IMR-90 (cell line): ENCODE results near the gene CST1. TPM values are rescaled to one million over a fixed set of nuclear protein-coding genes. Genes with fewer than 3 reads are reported as not detected.

Source experiments
- ATAC-seq: fragments of 200-7000 bp; cut with Tn5 transposase; 2 replicates; pipeline ENCODE4 v1.9.1; 2020; ENCODE audit warnings: low read depth, mild to moderate bottlenecking, moderate library complexity
- BruUV-seq: library from RNA; stranded (reverse); fragments of 400-500 nt; replicated peaks from 2 replicates; lab custom pipeline; 2021; lab: Mats Ljungman, UMichigan
- CTCF ChIA-PET: fragments of 300-600 bp; formaldehyde crosslinking; extraction: SDS; loops from one replicate; lab custom pipeline; 2021; ENCODE audit warnings: antibody characterized with exemption; lab: Yijun Ruan, JAX
- POLR2A ChIA-PET: fragments of 300-600 bp; sonication (Branson Sonifier 250); formaldehyde crosslinking; loops from one replicate; lab custom pipeline; 2022; ENCODE audit warnings: antibody characterized with exemption; ENCODE audit not compliant: unreplicated experiment; lab: Charles Lee
- DNase-seq: peaks from one replicate; pipeline ENCODE4 v3.0.0; 2013
- H2AFZ ChIP-seq: replicated peaks from 2 replicates; pipeline ENCODE3; 2013; ENCODE audit warnings: low read length, mild to moderate bottlenecking; ENCODE audit not compliant: poor library complexity
- H2AK5ac ChIP-seq: 2 replicates; pipeline ENCODE4 v1.6.1; 2013; ENCODE audit warnings: low read depth, low read length, inconsistent platforms
- H2AK9ac ChIP-seq: replicated peaks from 2 replicates; pipeline ENCODE3; 2013; ENCODE audit warnings: mild to moderate bottlenecking, low read depth, low read length, moderate library complexity; ENCODE audit not compliant: poor library complexity
- H2BK120ac ChIP-seq: 2 replicates; pipeline ENCODE4 v1.6.1; 2013; ENCODE audit warnings: low read depth, low read length, inconsistent platforms
- H2BK15ac ChIP-seq: 3 replicates; pipeline ENCODE4 v1.6.1; 2013; ENCODE audit warnings: low read depth, low read length, inconsistent platforms
- H2BK20ac ChIP-seq: 2 replicates; pipeline ENCODE4 v1.6.1; 2013; ENCODE audit warnings: low read depth, mild to moderate bottlenecking, inconsistent platforms, low read length, moderate library complexity
- H2BK5ac ChIP-seq: 2 replicates; pipeline ENCODE4 v1.6.1; 2013; ENCODE audit warnings: mild to moderate bottlenecking, low read depth, low read length, inconsistent platforms; ENCODE audit not compliant: poor library complexity, severe bottlenecking
- H3K14ac ChIP-seq: replicated peaks from 2 replicates; pipeline ENCODE4 v1.6.1; 2013; ENCODE audit warnings: low read depth, low read length, inconsistent platforms
- H3K18ac ChIP-seq: 2 replicates; pipeline ENCODE4 v1.6.1; 2013; ENCODE audit warnings: low read depth, low read length, control low read depth
- H3K23ac ChIP-seq: 2 replicates; pipeline ENCODE4 v1.6.1; 2013; ENCODE audit warnings: low read depth, low read length, inconsistent platforms
- H3K27ac ChIP-seq: 2 replicates; pipeline ENCODE4 v1.5.1; 2013; ENCODE audit warnings: mild to moderate bottlenecking, control low read depth, low read length; ENCODE audit not compliant: insufficient read depth
- H3K27me3 ChIP-seq: 2 replicates; pipeline ENCODE4 v1.6.1; 2013; ENCODE audit warnings: low read length; ENCODE audit not compliant: control insufficient read depth, insufficient read depth
- H3K36me3 ChIP-seq: 2 replicates; pipeline ENCODE4 v1.6.1; 2013; ENCODE audit warnings: low read length, mixed read lengths; ENCODE audit not compliant: control insufficient read depth, insufficient read depth
- H3K4ac ChIP-seq: 2 replicates; pipeline ENCODE4 v1.6.1; 2013; ENCODE audit warnings: low read depth, low read length, inconsistent platforms
- H3K4me1 ChIP-seq: 2 replicates; pipeline ENCODE4 v1.6.1; 2013; ENCODE audit warnings: low read length, mixed read lengths; ENCODE audit not compliant: control insufficient read depth, insufficient read depth
- H3K4me2 ChIP-seq: 2 replicates; pipeline ENCODE4 v1.6.1; 2013; ENCODE audit warnings: low read depth, mild to moderate bottlenecking, control low read depth, low read length, moderate library complexity
- H3K4me3 ChIP-seq: 2 replicates; pipeline ENCODE4 v1.5.1; 2013; ENCODE audit warnings: low read depth, mild to moderate bottlenecking, control low read depth, low read length, moderate library complexity; ENCODE audit not compliant: insufficient read depth
- H3K56ac ChIP-seq: 2 replicates; pipeline ENCODE4 v1.6.1; 2013; ENCODE audit warnings: low read length, inconsistent platforms; ENCODE audit not compliant: insufficient read depth; ENCODE audit errors: extremely low read depth
- H3K79me1 ChIP-seq, 2 experiments: 2 replicates each; pipeline ENCODE4 v1.6.1; 2013; ENCODE audit warnings: low read length in 2 of 2, inconsistent platforms in 1 of 2, low read depth in 1 of 2
- H3K9ac ChIP-seq: 2 replicates; pipeline ENCODE4 v1.6.1; 2013; ENCODE audit warnings: low read depth, low read length, control low read depth
- H3K9me1 ChIP-seq: 2 replicates; pipeline ENCODE4 v1.6.1; 2013; ENCODE audit warnings: low read length, inconsistent platforms; ENCODE audit not compliant: insufficient read depth
- H3K9me3 ChIP-seq: 2 replicates; pipeline ENCODE4 v1.6.1; 2013; ENCODE audit warnings: low read length; ENCODE audit not compliant: control insufficient read depth, insufficient read depth
- H4K20me1 ChIP-seq: 2 replicates; pipeline ENCODE4 v1.6.1; 2013; ENCODE audit warnings: low read length, inconsistent platforms; ENCODE audit not compliant: insufficient read depth
- H4K5ac ChIP-seq: 2 replicates; pipeline ENCODE4 v1.6.1; 2013; ENCODE audit warnings: mild to moderate bottlenecking, low read depth, low read length, control low read depth
- H4K8ac ChIP-seq, 2 experiments: 2 replicates each; pipeline ENCODE4 v1.6.1; 2013; ENCODE audit warnings: low read depth in 2 of 2, low read length in 2 of 2, control low read depth in 1 of 2, inconsistent platforms in 1 of 2
- H4K91ac ChIP-seq: 2 replicates; pipeline ENCODE4 v1.6.1; 2013; ENCODE audit warnings: low read depth, low read length, inconsistent platforms; ENCODE audit not compliant: insufficient read depth
- BHLHE40 ChIP-seq: fragments of 150-350 bp; IDR thresholded peaks from 2 replicates; pipeline ENCODE4 v1.6.1; 2016; ENCODE audit warnings: mild to moderate bottlenecking, low read depth, low read length
- CEBPB ChIP-seq: IDR thresholded peaks from 2 replicates; pipeline ENCODE4 v1.6.1; 2012; ENCODE audit warnings: low read depth, low read length, improper control_type of control experiment
- CHD1 ChIP-seq: IDR thresholded peaks from 2 replicates; pipeline ENCODE4 v1.6.1; 2012; ENCODE audit warnings: low read depth, low read length, improper control_type of control experiment
- ELK1 ChIP-seq: fragments of 150-350 bp; IDR thresholded peaks from 2 replicates; pipeline ENCODE4 v1.6.1; 2016; ENCODE audit warnings: low read depth, mild to moderate bottlenecking, low read length, moderate library complexity, borderline replicate concordance
- FOS ChIP-seq: fragments of 150-350 bp; IDR thresholded peaks from 2 replicates; pipeline ENCODE4 v1.6.1; 2016; ENCODE audit warnings: low read depth, low read length
- MAFK ChIP-seq: IDR thresholded peaks from 2 replicates; pipeline ENCODE4 v1.6.1; 2012; ENCODE audit warnings: low read depth, low read length, improper control_type of control experiment
- MAZ ChIP-seq: IDR thresholded peaks from 2 replicates; pipeline ENCODE4 v1.6.1; 2012; ENCODE audit warnings: low read depth, mild to moderate bottlenecking, low read length, improper control_type of control experiment, moderate library complexity, borderline replicate concordance
- MXI1 ChIP-seq: IDR thresholded peaks from 2 replicates; pipeline ENCODE4 v1.6.1; 2012; ENCODE audit warnings: low read depth, mild to moderate bottlenecking, low read length, moderate library complexity, borderline replicate concordance
- NFE2L2 ChIP-seq: fragments of 150-350 bp; IDR thresholded peaks from 2 replicates; pipeline ENCODE4 v1.6.1; 2016; ENCODE audit warnings: low read depth, mild to moderate bottlenecking, low read length
- POLR2A ChIP-seq: IDR thresholded peaks from 2 replicates; pipeline ENCODE4 v1.6.1; 2012; ENCODE audit warnings: mild to moderate bottlenecking, low read depth, low read length
- RAD21 ChIP-seq: IDR thresholded peaks from 2 replicates; pipeline ENCODE4 v1.6.1; 2012; ENCODE audit warnings: low read length, improper control_type of control experiment
- RFX5 ChIP-seq: IDR thresholded peaks from 2 replicates; pipeline ENCODE4 v1.8.0; 2012; ENCODE audit warnings: low read depth, mild to moderate bottlenecking, low read length, moderate library complexity
- SMC3 ChIP-seq: fragments of 150-350 bp; IDR thresholded peaks from 2 replicates; pipeline ENCODE4 v1.6.1; 2016; ENCODE audit warnings: low read depth, mild to moderate bottlenecking, antibody characterized with exemption, low read length, moderate library complexity
- USF2 ChIP-seq: fragments of 150-350 bp; IDR thresholded peaks from 2 replicates; pipeline ENCODE4 v1.6.1; 2017; ENCODE audit warnings: mild to moderate bottlenecking, antibody characterized with exemption, low read length, low read depth
- WGBS, 2 experiments: methylation state at CpG; one replicate each; pipeline versions ENCODE4 v1.1.5 to v1.1.7; 2013; ENCODE audit warnings: missing lambda C conversion rate in 2 of 2; ENCODE audit not compliant: insufficient read length in 1 of 2; ENCODE audit errors: extremely low coverage in 2 of 2; 5-methylcytosine and 5-hydroxymethylcytosine counted together
- dilution Hi-C: fragments of 300-500 bp; cut with HindIII; formaldehyde crosslinking; loops from one replicate; pipeline ENCODE4 v1.14.3; 2018; ENCODE audit warnings: low sequenced_read_pairs; ENCODE audit not compliant: unreplicated experiment
- in situ Hi-C: fragments of 300-500 bp; cut with MboI; formaldehyde crosslinking; loops from 3 replicates; pipeline ENCODE4 v1.14.3; 2019; ENCODE audit warnings: low sequenced_read_pairs, inconsistent platforms, mixed read lengths
- intact Hi-C: fragments of 100-400 bp; cut with micrococcal nuclease; formaldehyde crosslinking; loops from 2 replicates; pipeline ENCODE4 v1.10.0; 2022
- polyA plus RNA-seq, 3 experiments: library from polyadenylated mRNA; depleted of rRNA; stranded (reverse); fragments of >200 nt; gene quantifications; 2 replicates each; pipeline ENCODE4 v1.2.3, GENCODE V29; 2012; ENCODE audit warnings: low replicate concordance in 1 of 3
- total RNA-seq: library from RNA; depleted of rRNA; stranded (reverse); fragments of >200 nt; gene quantifications from 2 replicates; pipeline ENCODE4 v1.2.3, GENCODE V29; 2012

CST1 gene
- total and polyA plus RNA-seq, 2 of the 4 experiments (the other 2 are of a cell fraction) = not detected

- H3K27me3 ChIP-seq = peaks cover 4% of the 10 kb centered on the region
- no peak for TF ChIP-seq ELK1
- no peak for TF ChIP-seq MXI1
- no peak for TF ChIP-seq RFX5
- no peak for TF ChIP-seq CEBPB
- no peak for TF ChIP-seq MAZ
- TF ChIP-seq SMC3 = no peak
- TF ChIP-seq FOS = no peak
- TF ChIP-seq RAD21 = no peak
- TF ChIP-seq USF2 = no peak
- no peak for TF ChIP-seq CHD1
- no peak for TF ChIP-seq NFE2L2
- TF ChIP-seq BHLHE40 = no peak
- no peak for TF ChIP-seq POLR2A
- no peak for TF ChIP-seq MAFK
- H2AK5ac ChIP-seq = no peak overlapping the region
- H3K4me3 ChIP-seq = no peak overlapping the region
- no peak overlapping the region for H2BK120ac ChIP-seq
- H3K9ac ChIP-seq = no peak overlapping the region
- H4K91ac ChIP-seq = no peak overlapping the region
- no peak overlapping the region for H3K27ac ChIP-seq
- no peaks in the 10 kb centered on the region for H3K79me1 ChIP-seq
- H3K4ac ChIP-seq = no peak overlapping the region
- H3K18ac ChIP-seq = no peak overlapping the region
- ChIA-PET POLR2A (no interaction called here), CTCF (interaction anchor here (1.4 kb wide), 1 partner anchor 54 kb away, joined by 5 read pairs; no protein-coding TSS in a partner anchor)
- no peak overlapping the region for H3K14ac ChIP-seq
- H2BK15ac ChIP-seq = no peak overlapping the region
- H2BK20ac ChIP-seq = no peak overlapping the region
- no peaks in the 10 kb centered on the region for H3K9me3 ChIP-seq
- no peaks in the 10 kb centered on the region for H3K36me3 ChIP-seq
- no peaks in the 10 kb centered on the region for H4K20me1 ChIP-seq
- no CpG with 5 or more reads among the region's 1 CpG for WGBS, 2 experiments
- no peak overlapping the region for H2AK9ac ChIP-seq
- no peak overlapping the region for H2BK5ac ChIP-seq
- H2AFZ ChIP-seq = no peak overlapping the region
- no peak for DNase-seq
- in situ Hi-C loops (no loop called here), dilution Hi-C loops (no loop called here), intact Hi-C loops (loop anchor here (10.0 kb wide), 1 partner anchor 57 kb away; no protein-coding TSS in a partner anchor)
- ATAC-seq = no peak
- H3K56ac ChIP-seq = no peak overlapping the region
- no peaks in the 10 kb centered on the region for H3K9me1 ChIP-seq
- no peak overlapping the region for H3K4me2 ChIP-seq
- H4K8ac ChIP-seq = no peak overlapping the region
- H3K4me1 ChIP-seq = no peaks in the 10 kb centered on the region
- no TSS peak for BruUV-seq
- H3K23ac ChIP-seq = no peak overlapping the region
- H4K5ac ChIP-seq = no peak overlapping the region
These were observed 28.8 kb downstream of the CST1 start for GRCh38 chr20:23721962-23722361.
